Measurements from ENCODE around the gene PCF11. TPM values are rescaled to one million over a fixed set of nuclear protein-coding genes. Genes with fewer than 3 reads are reported as not detected.
A peak's percentile ranks its signal among the peaks of the same experiment; 100 is the strongest.

Gene PCF11
- total and polyA plus RNA-seq, 7 donors = 12.7 to 78.2 (median 62.0) TPM

GRCh38 chr11:83159902-83160865 lies 3.3 kb downstream of the PCF11 start:
- peaks cover 0 to 46% (median 43%) of the 10 kb centered on the region in 4 donors for H3K4me1 ChIP-seq
- no peaks in the 10 kb centered on the region for H3K9me3 ChIP-seq
- TF ChIP-seq CTCF (IDR thresholded peaks at IDR 0.05) = no peak
- no peak for TF ChIP-seq EP300 (IDR thresholded peaks at IDR 0.05)
- TF ChIP-seq POLR2AphosphoS5 (IDR thresholded peaks at IDR 0.05) = no peak
- no peak for TF ChIP-seq POLR2A (IDR thresholded peaks at IDR 0.05)
- peak overlapping the region; percentile 8 to 99 (median 98) for H3K27ac ChIP-seq
- WGBS, 2 donors = 5 to 20% methylated on average over 6 of the region's 6 CpGs
- peaks cover 0 to 30% (median 2%) of the 10 kb centered on the region in 4 donors for H3K36me3 ChIP-seq
- peak overlapping the region; percentile 80 to 97 (median 87) for H3K4me3 ChIP-seq
- no peaks in the 10 kb centered on the region for H3K27me3 ChIP-seq
- no peak for DNase-seq
- intact Hi-C loops (cut with DNase I) = loop anchor here (1.0 to 5.0 kb wide), 3 partner anchors 127 to 168 kb away; partner anchors contain the start of gene CCDC90B

- Histone ChIP-seq H3K4me1 (peaks cover 0 to 43% (median 40%) of the 10 kb centered on the region in 4 donors), H3K27ac (peak overlapping the region; percentile 27 to 99 (median 68))
- WGBS, 2 donors = 6 to 42% methylated on average over 1 of the region's 1 CpG
These were observed 4.8 kb downstream of the PCF11 start for GRCh38 chr11:83161610-83162199.

GRCh38 chr11:83162377-83162776 lies 5.4 kb downstream of the PCF11 start:
- H3K36me3 ChIP-seq = peaks cover 0 to 51% (median 5%) of the 10 kb centered on the region in 4 donors
- TF ChIP-seq EP300 (IDR thresholded peaks at IDR 0.05) = no peak
- no peak for TF ChIP-seq POLR2A (IDR thresholded peaks at IDR 0.05)
- no peak for TF ChIP-seq POLR2AphosphoS5 (IDR thresholded peaks at IDR 0.05)
- TF ChIP-seq CTCF (IDR thresholded peaks at IDR 0.05) = no peak
- 75 to 83% methylated on average over 2 of the region's 2 CpGs for WGBS, 2 donors
- intact Hi-C loops (cut with DNase I) = no loop called here
- no peaks in the 10 kb centered on the region for H3K9me3 ChIP-seq
- H3K4me3 ChIP-seq = no peak overlapping the region
- H3K27ac ChIP-seq = peak overlapping the region; percentile 39 to 99 (median 68)
- DNase-seq = no peak
- H3K27me3 ChIP-seq = no peaks in the 10 kb centered on the region
- H3K4me1 ChIP-seq = peaks cover 0 to 43% (median 40%) of the 10 kb centered on the region in 4 donors

More at GRCh38 chr11:83161610-83162199, 4.8 kb downstream of the PCF11 start:
- H3K27me3 ChIP-seq = no peaks in the 10 kb centered on the region
- intact Hi-C loops (cut with DNase I) = no loop called here
- no peaks in the 10 kb centered on the region for H3K9me3 ChIP-seq
- TF ChIP-seq POLR2A (IDR thresholded peaks at IDR 0.05) (no peak), EP300 (IDR thresholded peaks at IDR 0.05) (no peak)
- DNase-seq = no peak
- peaks cover 0 to 44% (median 4%) of the 10 kb centered on the region in 4 donors for H3K36me3 ChIP-seq
- H3K4me3 ChIP-seq = no peak overlapping the region

GRCh38 chr11:83166193-83166866 lies 9.4 kb downstream of the PCF11 start:
- no peaks in the 10 kb centered on the region for H3K27me3 ChIP-seq
- no peaks in the 10 kb centered on the region for H3K9me3 ChIP-seq
- no peak overlapping the region for H3K27ac ChIP-seq
- H3K4me3 ChIP-seq = no peak overlapping the region
- intact Hi-C loops (cut with DNase I) = no loop called here
- peaks cover 0 to 45% (median 39%) of the 10 kb centered on the region in 4 donors for H3K4me1 ChIP-seq
- WGBS, 2 donors = 97 to 98% methylated on average over 11 of the region's 11 CpGs
- H3K36me3 ChIP-seq = peaks cover 11 to 79% (median 22%) of the 10 kb centered on the region in 4 donors
- TF ChIP-seq POLR2A (IDR thresholded peaks at IDR 0.05) = no peak
- peak in 1 of 4 donors; percentile 23 for TF ChIP-seq POLR2AphosphoS5 (IDR thresholded peaks at IDR 0.05)
- no peak for DNase-seq

- peaks cover 11 to 91% (median 27%) of the 10 kb centered on the region in 4 donors for H3K36me3 ChIP-seq
- WGBS, 2 donors = 96 to 97% methylated on average over 5 of the region's 5 CpGs
- H3K4me3 ChIP-seq = no peak overlapping the region
These were observed 11.8 kb downstream of the PCF11 start for GRCh38 chr11:83168756-83169155.

More at GRCh38 chr11:83168756-83169155, 11.8 kb downstream of the PCF11 start:
- intact Hi-C loops (cut with DNase I) = no loop called here
- Histone ChIP-seq H3K9me3 (no peaks in the 10 kb centered on the region), H3K27me3 (no peaks in the 10 kb centered on the region), H3K4me1 (peaks cover 0 to 43% (median 40%) of the 10 kb centered on the region in 4 donors), H3K27ac (no peak overlapping the region)
- TF ChIP-seq POLR2AphosphoS5 (IDR thresholded peaks at IDR 0.05) = peak in 2 of 4 donors; percentile 37 to 47
- no peak for TF ChIP-seq EP300 (IDR thresholded peaks at IDR 0.05)
- no peak for DNase-seq

Measured in sigmoid colon (tissue), 7 donors.